K562 (cell line): ENCODE measurements around the gene MEIS1. TPM values are rescaled to one million over a fixed set of nuclear protein-coding genes. Genes with fewer than 3 reads are reported as not detected.

ENCODE experiments used
- ATAC-seq: fragments of 200-7000 bp; cut with Tn5 transposase; 3 replicates; pipeline ENCODE4 v1.9.1; 2020; ENCODE audit warnings: moderate library complexity
- BruUV-seq: library from RNA; stranded (reverse); fragments of 400-500 nt; replicated peaks from 2 replicates; lab custom pipeline; 2021; lab: Mats Ljungman, UMichigan
- CTCF ChIA-PET: fragments of 300-600 bp; formaldehyde crosslinking; extraction: SDS; loops from one replicate; lab custom pipeline; 2021; ENCODE audit warnings: low intra/inter-chr PET ratio; lab: Yijun Ruan, JAX
- POLR2A ChIA-PET: fragments of 300-600, 350-650 bp; sonication (Branson Sonifier 250); formaldehyde crosslinking; extraction: SDS; loops from one replicate; lab custom pipeline; 2021; ENCODE audit warnings: antibody characterized with exemption, inconsistent platforms; lab: Yijun Ruan, JAX
- DNase-seq, 4 experiments: peaks; one replicate each; pipeline versions ENCODE4 v3.0.0 to v3.0.0-alpha.2; 2011 to 2018; ENCODE audit warnings: low spot score in 3 of 4, mixed read lengths in 3 of 4; ENCODE audit errors: extremely low read depth in 1 of 4
- FAIRE-seq: peaks from 2 replicates; lab custom pipeline; 2011; peaks lifted over from hg19 to GRCh38; lab: Jason Lieb, UNC
- H2AFZ ChIP-seq: 2 replicates; pipeline ENCODE4 v1.6.0; 2011; ENCODE audit warnings: low read depth, low read length, control low read depth, inconsistent platforms
- H3K27ac ChIP-seq: fragments of 200-600 bp; 3 replicates; pipeline ENCODE4 v1.8.0; 2011; ENCODE audit warnings: low read depth, mild to moderate bottlenecking, control low read depth, inconsistent platforms, low read length, moderate library complexity, mixed read lengths; ENCODE audit errors: extremely low read depth
- H3K27me3 ChIP-seq, 2 experiments: fragments of 300-600 bp in 1 of 2; 2 replicates in 1 of 2; 3 replicates in 1 of 2; pipeline versions ENCODE4 v1.6.0 to v1.8.0; 2011; ENCODE audit warnings: inconsistent platforms in 2 of 2, low read length in 2 of 2, mild to moderate bottlenecking in 1 of 2, mixed read lengths in 1 of 2, moderate library complexity in 1 of 2; ENCODE audit not compliant: control insufficient read depth in 2 of 2, insufficient read depth in 2 of 2
- H3K36me3 ChIP-seq: fragments of 300-600 bp; 3 replicates; pipeline ENCODE4 v1.8.0; 2011; ENCODE audit warnings: mild to moderate bottlenecking, low read length, inconsistent platforms; ENCODE audit not compliant: control insufficient read depth, insufficient read depth
- H3K4me1 ChIP-seq, 2 experiments: fragments of 200-600 bp in 1 of 2; replicated peaks in 1 of 2; 2 replicates in 1 of 2; 3 replicates in 1 of 2; pipeline versions ENCODE4 v1.5.1 to v1.8.0; 2011; ENCODE audit warnings: inconsistent platforms in 2 of 2, low read length in 2 of 2, mild to moderate bottlenecking in 1 of 2, mixed read lengths in 1 of 2, moderate library complexity in 1 of 2; ENCODE audit not compliant: control insufficient read depth in 2 of 2, insufficient read depth in 2 of 2
- H3K4me2 ChIP-seq: 2 replicates; pipeline ENCODE4 v1.6.1; 2011; ENCODE audit warnings: low read length, control low read depth, inconsistent platforms, mixed read lengths; ENCODE audit not compliant: insufficient read depth
- H3K4me3 ChIP-seq: fragments of 200-600 bp; sonication (generic), shearing (Covaris generic); 2 replicates; pipeline ENCODE4 v1.5.1; 2016; ENCODE audit warnings: control low read depth, inconsistent platforms
- H3K79me2 ChIP-seq: fragments of 200-600 bp; 3 replicates; pipeline ENCODE4 v1.8.0; 2011; ENCODE audit warnings: low read length, inconsistent platforms; ENCODE audit not compliant: control insufficient read depth, insufficient read depth
- H3K9ac ChIP-seq, 2 experiments: 2 replicates each; pipeline versions ENCODE4 v1.6.0 to v1.6.1; 2011; ENCODE audit warnings: low read depth in 2 of 2, low read length in 2 of 2, control low read depth in 1 of 2, inconsistent platforms in 1 of 2, mild to moderate bottlenecking in 1 of 2, mixed read lengths in 1 of 2; ENCODE audit not compliant: insufficient read depth in 1 of 2
- H3K9me1 ChIP-seq: one replicate; pipeline ENCODE4 v1.6.0; 2011; ENCODE audit warnings: inconsistent platforms, mild to moderate bottlenecking, low read length, moderate library complexity; ENCODE audit not compliant: control insufficient read depth, insufficient read depth
- H3K9me3 ChIP-seq: replicated peaks from 2 replicates; pipeline ENCODE4 v1.5.1; 2011; ENCODE audit warnings: low read depth, low read length, inconsistent platforms; ENCODE audit not compliant: control insufficient read depth, insufficient read depth
- H4K20me1 ChIP-seq: replicated peaks from 2 replicates; pipeline ENCODE4 v1.6.1; 2011; ENCODE audit warnings: low read length, inconsistent platforms, mixed read lengths; ENCODE audit not compliant: control insufficient read depth, insufficient read depth
- CCAR2 ChIP-seq: fragments of 200-400 bp; formaldehyde crosslinking; IDR thresholded peaks from 2 replicates; pipeline ENCODE4 v1.6.1; 2017; ENCODE audit warnings: mild to moderate bottlenecking, low read depth, low read length
- E2F3 ChIP-seq: fragments of 250-450 bp; sonication (Bioruptor Pico); IDR thresholded peaks from 2 replicates; pipeline ENCODE4 v1.4.0; 2020; ENCODE audit warnings: mild to moderate bottlenecking
- FOXJ3 ChIP-seq: sonication (generic); formaldehyde crosslinking; IDR thresholded peaks from 2 replicates; pipeline ENCODE4 v1.4.0; 2020; ENCODE audit warnings: mild to moderate bottlenecking, missing genetic modification reagents
- MAFG ChIP-seq: fragments of 450-650 bp; conservative IDR thresholded peaks from 2 replicates; pipeline ENCODE4 v1.6.1; 2016; ENCODE audit warnings: missing genetic modification characterization, missing compliant biosample characterization
- MLX ChIP-seq, 2 experiments: fragments of 450-650 bp in 1 of 2; sonication (generic) in 1 of 2; formaldehyde crosslinking; conservative IDR thresholded peaks; 2 replicates each; pipeline versions ENCODE4 v1.4.0 to v1.8.1; 2020 to 2022; ENCODE audit warnings: mild to moderate bottlenecking in 1 of 2, missing genetic modification reagents in 1 of 2
- NELFE ChIP-seq: IDR thresholded peaks from 2 replicates; pipeline ENCODE4 v1.6.1; 2011; ENCODE audit warnings: mild to moderate bottlenecking; ENCODE audit not compliant: insufficient read depth, insufficient read length
- POLR2B ChIP-seq: fragments of 450-650 bp; IDR thresholded peaks from 2 replicates; pipeline ENCODE4 v1.6.1; 2018; ENCODE audit warnings: low read depth; ENCODE audit not compliant: partially characterized antibody
- RFX7 ChIP-seq: fragments of 250-450 bp; sonication (Bioruptor Pico); IDR thresholded peaks from 2 replicates; pipeline ENCODE4 v1.5.1; 2021; ENCODE audit warnings: mild to moderate bottlenecking
- SMAD3 ChIP-seq: fragments of 450-650 bp; formaldehyde crosslinking; conservative IDR thresholded peaks from 2 replicates; pipeline ENCODE4 v1.4.0; 2020; ENCODE audit warnings: mild to moderate bottlenecking
- SMARCA5 ChIP-seq: fragments of 450-650 bp; IDR thresholded peaks from 2 replicates; pipeline ENCODE4 v1.6.1; 2016
- TEAD1 ChIP-seq, 2 experiments: fragments of 450-650 bp in 1 of 2; sonication (generic) in 1 of 2; formaldehyde crosslinking; IDR thresholded peaks; 2 replicates each; pipeline versions ENCODE4 v1.4.0 to v1.8.0; 2020 to 2022; ENCODE audit warnings: mild to moderate bottlenecking in 2 of 2, missing genetic modification reagents in 1 of 2
- ZNF175 ChIP-seq: fragments of 200-800 bp; sonication (Bioruptor generic); IDR thresholded peaks from 2 replicates; pipeline ENCODE4 v1.6.1; 2016; ENCODE audit warnings: low read depth, mild to moderate bottlenecking, missing genetic modification characterization, missing compliant biosample characterization
- ZNF444 ChIP-seq: fragments of 250-450 bp; sonication (Bioruptor Pico); IDR thresholded peaks from 2 replicates; pipeline ENCODE4 v1.4.0; 2020; ENCODE audit warnings: mild to moderate bottlenecking, moderate library complexity
- ZNF655 ChIP-seq: fragments of 250-450 bp; sonication (Bioruptor Pico); IDR thresholded peaks from 2 replicates; pipeline ENCODE4 v1.5.0; 2021
- ZSCAN32 ChIP-seq: fragments of 450-650 bp; formaldehyde crosslinking; IDR thresholded peaks from 2 replicates; pipeline ENCODE4 v1.4.0; 2020; ENCODE audit warnings: mild to moderate bottlenecking, moderate library complexity
- WGBS: fragments of 100-300 bp; shearing (Covaris generic); methylation state at CpG from one replicate; pipeline ENCODE4 v1.1.6; 2016; ENCODE audit warnings: low coverage, mixed read lengths; ENCODE audit not compliant: insufficient coverage; ENCODE audit errors: missing lambda C conversion rate; 5-methylcytosine and 5-hydroxymethylcytosine counted together
- in situ Hi-C: fragments of 300-500 bp; cut with MboI; formaldehyde crosslinking; loops from 4 replicates; pipeline ENCODE4 v1.15.0; 2018; ENCODE audit warnings: inconsistent platforms, mixed read lengths
- intact Hi-C: fragments of 100-400 bp; cut with micrococcal nuclease; formaldehyde crosslinking; loops from 2 replicates; pipeline ENCODE4 v1.14.2; 2022
- polyA plus RNA-seq, 8 experiments: library from polyadenylated mRNA; depleted of rRNA in 4 of 8; stranded (reverse) in 5 of 8; unstranded in 3 of 8; fragments of >200 nt; fragmentation: Nextera tagmentation in 2 of 8; fragmentation: Illumina TruSeq in 1 of 8; extraction: Ambion mirVana in 2 of 8; extraction: Trizol in 1 of 8; gene quantifications; 2 replicates each; pipeline versions ENCODE4 v1.2.1 to v1.2.3, GENCODE V29; 2011 to 2014; ENCODE audit warnings: inconsistent platforms in 1 of 8, missing spikeins in 1 of 8
- total RNA-seq, 7 experiments: library from RNA; depleted of rRNA in 6 of 7; stranded (reverse); fragments of >200 nt in 6 of 7; fragmentation: Illumina TruSeq in 2 of 7; extraction: Trizol in 2 of 7; gene quantifications; 2 replicates each; pipeline versions ENCODE4 v1.2.1 to v1.2.3, GENCODE V29; 2011 to 2021; ENCODE audit warnings: low replicate concordance in 1 of 7
- TF ChIP-seq, protein P1 (sequence below): fragments of 450-650 bp; formaldehyde crosslinking; IDR thresholded peaks from 2 replicates; pipeline ENCODE4 v1.4.0; 2022; ENCODE audit warnings: missing genetic modification characterization
- TF ChIP-seq, protein P2 (sequence below): fragments of 450-650 bp; IDR thresholded peaks from 2 replicates; pipeline ENCODE4 v1.6.1; 2016; ENCODE audit warnings: borderline replicate concordance

MEIS1 gene
- total and polyA plus RNA-seq, 9 of the 15 experiments (the other 6 are each of a cell fraction or from before 2014, with no cell fraction given), result 2.3 to 9.0 (median 5.9) TPM

DNA sequence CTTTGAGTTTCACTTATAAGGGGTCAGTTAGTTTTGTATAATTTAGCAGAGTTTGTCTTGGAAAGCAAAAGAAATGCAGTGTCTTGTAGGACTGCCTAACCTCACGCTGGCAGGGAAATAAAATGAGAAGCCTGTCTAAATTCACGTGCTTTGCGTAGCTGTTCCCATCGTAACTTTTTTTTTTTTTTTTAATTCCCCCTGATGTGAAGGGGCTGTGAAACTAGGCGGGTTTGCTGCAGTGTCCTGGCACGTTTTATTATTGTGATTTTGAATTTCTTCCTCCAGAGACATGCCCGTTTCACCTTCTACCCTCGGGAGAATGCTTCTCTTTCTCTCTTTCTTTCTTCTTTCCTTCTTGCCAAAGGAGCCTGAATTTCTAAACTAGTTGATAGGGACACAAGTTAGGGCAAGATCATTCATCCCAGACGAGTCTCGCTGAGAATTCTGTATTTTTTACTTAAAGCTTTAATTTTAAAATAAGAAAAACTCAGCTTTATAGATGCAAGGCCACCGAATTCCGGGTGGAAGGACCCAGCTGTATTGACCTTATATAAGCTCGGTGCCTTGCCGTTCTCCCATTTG is 2.3 kb downstream of the MEIS1 start:
- WGBS, result 43% methylated on average over 14 of the region's 14 CpGs
- in situ Hi-C loops, result no loop called here
- H3K4me2 ChIP-seq, result peak overlapping the region; percentile 56
- no peaks in the 10 kb centered on the region for H3K9me3 ChIP-seq
- FAIRE-seq (no peak), ATAC-seq (no peak), DNase-seq (no peak)
- H4K20me1 ChIP-seq, result no peaks in the 10 kb centered on the region
- peaks cover 16% of the 10 kb centered on the region; the same call in 2 of the 3 replicates for H3K79me2 ChIP-seq
- POLR2A ChIA-PET, result interaction anchor here (1.0 to 1.6 kb wide), 2 partner anchors 26 to 28 kb away, joined by 3 to 4 read pairs; no protein-coding TSS in a partner anchor
- TF ChIP-seq MAFG (tag) (no peak), CCAR2 (no peak), NELFE (no peak), SMARCA5 (no peak), RFX7 (CRISPR knock-in tag) (no peak), SMAD3 (CRISPR knock-in tag) (no peak), ZNF175 (no peak), TEAD1 (CRISPR knock-in tag; IDR thresholded peaks at IDR 0.05) (no peak), FOXJ3 (CRISPR knock-in tag) (no peak), E2F3 (no peak), ZNF655 (CRISPR knock-in tag) (no peak), ZNF444 (no peak), ZSCAN32 (no peak), MLX (CRISPR knock-in tag; conservative IDR thresholded peaks at IDR 0.05) (no peak), POLR2B (no peak)
- TF ChIP-seq, protein P1, sequence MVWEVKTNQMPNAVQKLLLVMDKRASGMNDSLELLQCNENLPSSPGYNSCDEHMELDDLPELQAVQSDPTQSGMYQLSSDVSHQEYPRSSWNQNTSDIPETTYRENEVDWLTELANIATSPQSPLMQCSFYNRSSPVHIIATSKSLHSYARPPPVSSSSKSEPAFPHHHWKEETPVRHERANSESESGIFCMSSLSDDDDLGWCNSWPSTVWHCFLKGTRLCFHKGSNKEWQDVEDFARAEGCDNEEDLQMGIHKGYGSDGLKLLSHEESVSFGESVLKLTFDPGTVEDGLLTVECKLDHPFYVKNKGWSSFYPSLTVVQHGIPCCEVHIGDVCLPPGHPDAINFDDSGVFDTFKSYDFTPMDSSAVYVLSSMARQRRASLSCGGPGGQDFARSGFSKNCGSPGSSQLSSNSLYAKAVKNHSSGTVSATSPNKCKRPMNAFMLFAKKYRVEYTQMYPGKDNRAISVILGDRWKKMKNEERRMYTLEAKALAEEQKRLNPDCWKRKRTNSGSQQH (CRISPR knock-in tag), result no peak
- TF ChIP-seq, protein P2, sequence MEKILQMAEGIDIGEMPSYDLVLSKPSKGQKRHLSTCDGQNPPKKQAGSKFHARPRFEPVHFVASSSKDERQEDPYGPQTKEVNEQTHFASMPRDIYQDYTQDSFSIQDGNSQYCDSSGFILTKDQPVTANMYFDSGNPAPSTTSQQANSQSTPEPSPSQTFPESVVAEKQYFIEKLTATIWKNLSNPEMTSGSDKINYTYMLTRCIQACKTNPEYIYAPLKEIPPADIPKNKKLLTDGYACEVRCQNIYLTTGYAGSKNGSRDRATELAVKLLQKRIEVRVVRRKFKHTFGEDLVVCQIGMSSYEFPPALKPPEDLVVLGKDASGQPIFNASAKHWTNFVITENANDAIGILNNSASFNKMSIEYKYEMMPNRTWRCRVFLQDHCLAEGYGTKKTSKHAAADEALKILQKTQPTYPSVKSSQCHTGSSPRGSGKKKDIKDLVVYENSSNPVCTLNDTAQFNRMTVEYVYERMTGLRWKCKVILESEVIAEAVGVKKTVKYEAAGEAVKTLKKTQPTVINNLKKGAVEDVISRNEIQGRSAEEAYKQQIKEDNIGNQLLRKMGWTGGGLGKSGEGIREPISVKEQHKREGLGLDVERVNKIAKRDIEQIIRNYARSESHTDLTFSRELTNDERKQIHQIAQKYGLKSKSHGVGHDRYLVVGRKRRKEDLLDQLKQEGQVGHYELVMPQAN, result no peak
- peaks cover 0 to 25% of the 10 kb centered on the region in 2 experiments; a peak in 3 of 5 replicates for H3K4me1 ChIP-seq
- CTCF ChIA-PET, result no interaction called here
- H3K9ac ChIP-seq, result peak overlapping the region in 1 of 2 experiments; percentile 70; a peak in 3 of 4 replicates
- H3K27me3 ChIP-seq, result no peaks in the 10 kb centered on the region
- H3K27ac ChIP-seq, result no peak overlapping the region
- H3K9me1 ChIP-seq, result no peaks in the 10 kb centered on the region
- intact Hi-C loops, result loop anchor here (5.0 to 10.0 kb wide), 2 partner anchors 45 to 1038 kb away; no protein-coding TSS in a partner anchor
- BruUV-seq, result no TSS peak
- H3K4me3 ChIP-seq, result peak overlapping the region; percentile 50; the same call in 1 of the 2 replicates
- H2AFZ ChIP-seq, result peak overlapping the region; percentile 7
- peaks cover 14% of the 10 kb centered on the region; the same call in 2 of the 3 replicates for H3K36me3 ChIP-seq
